ENCODE measurements around the gene VWC2L. TPM values are rescaled to one million over a fixed set of nuclear protein-coding genes. Genes with fewer than 3 reads are reported as not detected.

Gene VWC2L
- total RNA-seq, 1 donor: not detected

DNA sequence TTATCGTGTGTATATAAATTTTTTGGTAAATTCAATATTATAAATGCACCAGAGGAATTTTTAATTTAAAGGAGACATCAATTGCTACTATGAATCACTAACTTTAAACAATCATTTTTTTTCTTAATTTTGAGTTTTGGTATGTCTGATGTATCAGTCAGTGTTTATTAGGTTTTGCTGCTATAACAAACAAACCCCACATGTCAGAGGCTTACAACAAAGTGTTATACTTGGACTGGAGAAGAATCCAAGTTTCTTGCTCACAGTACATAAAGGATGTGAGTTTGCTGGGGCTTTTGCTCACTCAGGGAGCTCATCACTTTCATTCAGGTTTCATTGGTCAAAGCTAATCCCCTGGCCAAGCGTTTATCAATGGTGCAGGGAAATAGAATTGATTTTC is 81.8 kb downstream of the VWC2L start:
- DNase-seq (ENCODE audit: insufficient read length, low spot score, missing footprints): no peak
- Histone ChIP-seq H3K9me3 (ENCODE audit: low read depth, low read length) (no peaks in the 10 kb centered on the region), H2AFZ (ENCODE audit: low read length) (no peak overlapping the region), H3K27ac (ENCODE audit: low read depth, low read length) (no peak overlapping the region), H4K20me1 (ENCODE audit: insufficient read depth, low read length) (no peaks in the 10 kb centered on the region), H3K79me2 (ENCODE audit: insufficient read depth, low read length) (no peaks in the 10 kb centered on the region), H3K4me1 (ENCODE audit: insufficient read depth, low read length) (no peaks in the 10 kb centered on the region), H3K36me3 (ENCODE audit: insufficient read depth, low read length) (no peaks in the 10 kb centered on the region), H3K27me3 (ENCODE audit: insufficient read depth, low read length) (no peaks in the 10 kb centered on the region), H3K4me2 (ENCODE audit: insufficient read depth, low read length) (no peak overlapping the region), H3K4me3 (ENCODE audit: insufficient read depth, low read length) (no peak overlapping the region)
- TF ChIP-seq, protein P1, sequence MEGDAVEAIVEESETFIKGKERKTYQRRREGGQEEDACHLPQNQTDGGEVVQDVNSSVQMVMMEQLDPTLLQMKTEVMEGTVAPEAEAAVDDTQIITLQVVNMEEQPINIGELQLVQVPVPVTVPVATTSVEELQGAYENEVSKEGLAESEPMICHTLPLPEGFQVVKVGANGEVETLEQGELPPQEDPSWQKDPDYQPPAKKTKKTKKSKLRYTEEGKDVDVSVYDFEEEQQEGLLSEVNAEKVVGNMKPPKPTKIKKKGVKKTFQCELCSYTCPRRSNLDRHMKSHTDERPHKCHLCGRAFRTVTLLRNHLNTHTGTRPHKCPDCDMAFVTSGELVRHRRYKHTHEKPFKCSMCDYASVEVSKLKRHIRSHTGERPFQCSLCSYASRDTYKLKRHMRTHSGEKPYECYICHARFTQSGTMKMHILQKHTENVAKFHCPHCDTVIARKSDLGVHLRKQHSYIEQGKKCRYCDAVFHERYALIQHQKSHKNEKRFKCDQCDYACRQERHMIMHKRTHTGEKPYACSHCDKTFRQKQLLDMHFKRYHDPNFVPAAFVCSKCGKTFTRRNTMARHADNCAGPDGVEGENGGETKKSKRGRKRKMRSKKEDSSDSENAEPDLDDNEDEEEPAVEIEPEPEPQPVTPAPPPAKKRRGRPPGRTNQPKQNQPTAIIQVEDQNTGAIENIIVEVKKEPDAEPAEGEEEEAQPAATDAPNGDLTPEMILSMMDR (IDR thresholded peaks at IDR 0.05; ENCODE audit: extremely low read depth, low read depth, low read length): no peak

DNA sequence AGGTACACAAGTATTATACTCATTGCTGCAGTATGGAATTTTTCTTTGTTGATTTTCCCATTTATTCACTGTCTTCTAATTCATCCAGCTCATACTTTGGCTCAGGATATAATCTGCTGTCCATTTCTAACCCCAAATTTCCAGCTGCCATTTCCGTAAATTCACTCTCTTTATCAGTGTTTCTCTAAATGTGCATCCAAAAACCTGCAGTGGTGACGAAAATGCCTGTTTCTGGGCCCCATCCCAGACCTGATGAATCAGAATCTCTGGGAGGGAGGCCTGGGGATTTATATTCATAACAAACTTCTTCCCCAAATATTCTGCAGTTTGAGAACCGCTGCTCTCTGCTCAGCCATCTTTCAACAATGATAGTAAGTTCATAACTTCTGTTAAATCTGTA is 86.6 kb downstream of the VWC2L start:
- Histone ChIP-seq H3K9me3 (ENCODE audit: low read depth, low read length) (no peaks in the 10 kb centered on the region), H3K4me2 (ENCODE audit: insufficient read depth, low read length) (no peak overlapping the region), H3K27ac (ENCODE audit: low read depth, low read length) (no peak overlapping the region), H3K79me2 (ENCODE audit: insufficient read depth, low read length) (no peaks in the 10 kb centered on the region), H2AFZ (ENCODE audit: low read length) (no peak overlapping the region), H3K4me1 (ENCODE audit: insufficient read depth, low read length) (no peaks in the 10 kb centered on the region), H3K27me3 (ENCODE audit: insufficient read depth, low read length) (no peaks in the 10 kb centered on the region), H4K20me1 (ENCODE audit: insufficient read depth, low read length) (no peaks in the 10 kb centered on the region), H3K36me3 (ENCODE audit: insufficient read depth, low read length) (no peaks in the 10 kb centered on the region), H3K4me3 (ENCODE audit: insufficient read depth, low read length) (no peak overlapping the region)
- TF ChIP-seq, protein P1 (IDR thresholded peaks at IDR 0.05; ENCODE audit: extremely low read depth, low read depth, low read length): no peak
- DNase-seq (ENCODE audit: insufficient read length, low spot score, missing footprints): no peak

DNA sequence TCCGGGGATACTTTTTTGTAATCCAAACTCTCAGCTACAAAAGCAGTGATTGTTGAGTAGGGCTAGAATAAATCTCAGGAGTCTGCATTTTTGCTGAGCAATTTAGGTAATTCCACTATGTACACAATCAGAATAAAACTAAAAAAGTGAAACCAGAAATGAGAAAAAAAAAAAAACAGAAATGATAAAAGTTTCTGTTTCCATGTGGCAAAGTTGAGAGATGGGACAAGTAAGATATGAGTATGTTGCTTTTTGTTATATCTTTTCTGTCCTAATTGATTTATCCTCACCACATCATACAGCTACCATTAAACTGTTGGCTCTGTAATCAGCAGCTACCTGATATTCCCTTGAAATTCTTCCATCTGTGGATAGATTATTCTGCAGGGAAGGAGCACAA is 92.7 kb downstream of the VWC2L start:
- DNase-seq (ENCODE audit: insufficient read length, low spot score, missing footprints): no peak
- TF ChIP-seq, protein P1 (IDR thresholded peaks at IDR 0.05; ENCODE audit: extremely low read depth, low read depth, low read length): no peak
- no peaks in the 10 kb centered on the region for H3K36me3 ChIP-seq (ENCODE audit: insufficient read depth, low read length)
- H4K20me1 ChIP-seq (ENCODE audit: insufficient read depth, low read length): no peaks in the 10 kb centered on the region
- no peaks in the 10 kb centered on the region for H3K9me3 ChIP-seq (ENCODE audit: low read depth, low read length)
- H3K27me3 ChIP-seq (ENCODE audit: insufficient read depth, low read length): no peaks in the 10 kb centered on the region
- H2AFZ ChIP-seq (ENCODE audit: low read length): no peak overlapping the region
- no peaks in the 10 kb centered on the region for H3K79me2 ChIP-seq (ENCODE audit: insufficient read depth, low read length)
- H3K27ac ChIP-seq (ENCODE audit: low read depth, low read length): no peak overlapping the region
- H3K4me2 ChIP-seq (ENCODE audit: insufficient read depth, low read length): no peak overlapping the region
- H3K4me3 ChIP-seq (ENCODE audit: insufficient read depth, low read length): no peak overlapping the region
- no peaks in the 10 kb centered on the region for H3K4me1 ChIP-seq (ENCODE audit: insufficient read depth, low read length)

DNA sequence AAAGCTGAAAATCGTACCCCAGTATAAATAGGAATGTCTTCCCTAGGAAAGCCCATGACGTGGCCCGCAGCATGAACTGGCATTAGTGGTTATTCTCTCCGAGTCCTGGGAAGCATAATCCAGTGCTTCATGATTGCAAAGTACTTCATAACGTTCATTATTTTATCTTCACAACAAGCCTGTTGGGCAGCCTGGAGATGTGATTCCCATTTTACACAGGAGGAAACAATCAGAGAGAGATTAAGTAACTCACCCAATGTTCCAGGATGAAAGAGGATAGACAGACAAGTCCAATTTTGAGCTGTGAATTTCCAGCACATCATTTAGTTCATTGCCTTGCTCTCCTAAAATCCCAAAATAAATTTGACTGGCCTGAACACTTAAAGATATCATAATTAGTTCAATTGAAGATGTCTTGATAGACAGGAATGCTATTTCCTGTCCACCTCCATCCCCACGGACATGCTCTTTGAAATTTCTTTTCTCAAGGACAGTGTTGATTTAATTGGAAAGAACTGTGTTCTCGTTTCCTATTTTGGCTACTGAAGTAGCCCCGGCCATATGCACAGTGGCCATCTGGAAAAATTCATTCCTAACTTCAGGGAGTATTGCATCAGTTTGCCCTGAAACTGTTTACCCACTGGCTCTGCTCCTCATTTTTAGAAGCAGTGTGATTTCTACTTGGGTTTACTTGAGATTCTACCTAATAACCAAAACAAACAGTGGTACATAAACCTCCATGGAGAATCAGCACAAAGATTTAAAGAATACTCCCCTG is 93.9 kb downstream of the VWC2L start:
- no peaks in the 10 kb centered on the region for H3K4me1 ChIP-seq (ENCODE audit: insufficient read depth, low read length)
- H3K9me3 ChIP-seq (ENCODE audit: low read depth, low read length): no peaks in the 10 kb centered on the region
- no peak overlapping the region for H3K27ac ChIP-seq (ENCODE audit: low read depth, low read length)
- no peak overlapping the region for H3K4me2 ChIP-seq (ENCODE audit: insufficient read depth, low read length)
- H3K36me3 ChIP-seq (ENCODE audit: insufficient read depth, low read length): no peaks in the 10 kb centered on the region
- H4K20me1 ChIP-seq (ENCODE audit: insufficient read depth, low read length): no peaks in the 10 kb centered on the region
- no peak overlapping the region for H2AFZ ChIP-seq (ENCODE audit: low read length)
- no peaks in the 10 kb centered on the region for H3K79me2 ChIP-seq (ENCODE audit: insufficient read depth, low read length)
- no peak overlapping the region for H3K4me3 ChIP-seq (ENCODE audit: insufficient read depth, low read length)
- H3K27me3 ChIP-seq (ENCODE audit: insufficient read depth, low read length): no peaks in the 10 kb centered on the region
- DNase-seq (ENCODE audit: insufficient read length, low spot score, missing footprints): no peak
- TF ChIP-seq, protein P1 (IDR thresholded peaks at IDR 0.05; ENCODE audit: extremely low read depth, low read depth, low read length): no peak

All from osteoblast (primary cell).